IMR-90 (cell line): ENCODE measurements around the gene MARCKS. TPM values are rescaled to one million over a fixed set of nuclear protein-coding genes. Genes with fewer than 3 reads are reported as not detected.
"Not testable (repeated sequence)": the region's sequence is repeated elsewhere in the genome, so short reads cannot be mapped to it uniquely, and the experiment has no call there.

Experiments
- ATAC-seq: fragments of 200-7000 bp; cut with Tn5 transposase; 2 replicates; pipeline ENCODE4 v1.9.1; 2020; ENCODE audit warnings: low read depth, mild to moderate bottlenecking, moderate library complexity
- BruUV-seq: library from RNA; stranded (reverse); fragments of 400-500 nt; replicated peaks from 2 replicates; lab custom pipeline; 2021; lab: Mats Ljungman, UMichigan
- CTCF ChIA-PET: fragments of 300-600 bp; formaldehyde crosslinking; extraction: SDS; loops from one replicate; lab custom pipeline; 2021; ENCODE audit warnings: antibody characterized with exemption; lab: Yijun Ruan, JAX
- POLR2A ChIA-PET: fragments of 300-600 bp; sonication (Branson Sonifier 250); formaldehyde crosslinking; loops from one replicate; lab custom pipeline; 2022; ENCODE audit warnings: antibody characterized with exemption; ENCODE audit not compliant: unreplicated experiment; lab: Charles Lee
- DNase-seq: peaks from one replicate; pipeline ENCODE4 v3.0.0; 2013
- H2AFZ ChIP-seq: replicated peaks from 2 replicates; pipeline ENCODE3; 2013; ENCODE audit warnings: low read length, mild to moderate bottlenecking; ENCODE audit not compliant: poor library complexity
- H2AK5ac ChIP-seq: 2 replicates; pipeline ENCODE4 v1.6.1; 2013; ENCODE audit warnings: low read depth, low read length, inconsistent platforms
- H2AK9ac ChIP-seq: replicated peaks from 2 replicates; pipeline ENCODE3; 2013; ENCODE audit warnings: mild to moderate bottlenecking, low read depth, low read length, moderate library complexity; ENCODE audit not compliant: poor library complexity
- H2BK120ac ChIP-seq: 2 replicates; pipeline ENCODE4 v1.6.1; 2013; ENCODE audit warnings: low read depth, low read length, inconsistent platforms
- H2BK15ac ChIP-seq: 3 replicates; pipeline ENCODE4 v1.6.1; 2013; ENCODE audit warnings: low read depth, low read length, inconsistent platforms
- H2BK20ac ChIP-seq: 2 replicates; pipeline ENCODE4 v1.6.1; 2013; ENCODE audit warnings: low read depth, mild to moderate bottlenecking, inconsistent platforms, low read length, moderate library complexity
- H2BK5ac ChIP-seq: 2 replicates; pipeline ENCODE4 v1.6.1; 2013; ENCODE audit warnings: mild to moderate bottlenecking, low read depth, low read length, inconsistent platforms; ENCODE audit not compliant: poor library complexity, severe bottlenecking
- H3K14ac ChIP-seq: replicated peaks from 2 replicates; pipeline ENCODE4 v1.6.1; 2013; ENCODE audit warnings: low read depth, low read length, inconsistent platforms
- H3K18ac ChIP-seq: 2 replicates; pipeline ENCODE4 v1.6.1; 2013; ENCODE audit warnings: low read depth, low read length, control low read depth
- H3K23ac ChIP-seq: 2 replicates; pipeline ENCODE4 v1.6.1; 2013; ENCODE audit warnings: low read depth, low read length, inconsistent platforms
- H3K27ac ChIP-seq: 2 replicates; pipeline ENCODE4 v1.5.1; 2013; ENCODE audit warnings: mild to moderate bottlenecking, control low read depth, low read length; ENCODE audit not compliant: insufficient read depth
- H3K27me3 ChIP-seq: 2 replicates; pipeline ENCODE4 v1.6.1; 2013; ENCODE audit warnings: low read length; ENCODE audit not compliant: control insufficient read depth, insufficient read depth
- H3K36me3 ChIP-seq: 2 replicates; pipeline ENCODE4 v1.6.1; 2013; ENCODE audit warnings: low read length, mixed read lengths; ENCODE audit not compliant: control insufficient read depth, insufficient read depth
- H3K4ac ChIP-seq: 2 replicates; pipeline ENCODE4 v1.6.1; 2013; ENCODE audit warnings: low read depth, low read length, inconsistent platforms
- H3K4me1 ChIP-seq: 2 replicates; pipeline ENCODE4 v1.6.1; 2013; ENCODE audit warnings: low read length, mixed read lengths; ENCODE audit not compliant: control insufficient read depth, insufficient read depth
- H3K4me2 ChIP-seq: 2 replicates; pipeline ENCODE4 v1.6.1; 2013; ENCODE audit warnings: low read depth, mild to moderate bottlenecking, control low read depth, low read length, moderate library complexity
- H3K4me3 ChIP-seq: 2 replicates; pipeline ENCODE4 v1.5.1; 2013; ENCODE audit warnings: low read depth, mild to moderate bottlenecking, control low read depth, low read length, moderate library complexity; ENCODE audit not compliant: insufficient read depth
- H3K56ac ChIP-seq: 2 replicates; pipeline ENCODE4 v1.6.1; 2013; ENCODE audit warnings: low read length, inconsistent platforms; ENCODE audit not compliant: insufficient read depth; ENCODE audit errors: extremely low read depth
- H3K79me1 ChIP-seq, 2 experiments: 2 replicates each; pipeline ENCODE4 v1.6.1; 2013; ENCODE audit warnings: low read length in 2 of 2, inconsistent platforms in 1 of 2, low read depth in 1 of 2
- H3K9ac ChIP-seq: 2 replicates; pipeline ENCODE4 v1.6.1; 2013; ENCODE audit warnings: low read depth, low read length, control low read depth
- H3K9me1 ChIP-seq: 2 replicates; pipeline ENCODE4 v1.6.1; 2013; ENCODE audit warnings: low read length, inconsistent platforms; ENCODE audit not compliant: insufficient read depth
- H3K9me3 ChIP-seq: 2 replicates; pipeline ENCODE4 v1.6.1; 2013; ENCODE audit warnings: low read length; ENCODE audit not compliant: control insufficient read depth, insufficient read depth
- H4K20me1 ChIP-seq: 2 replicates; pipeline ENCODE4 v1.6.1; 2013; ENCODE audit warnings: low read length, inconsistent platforms; ENCODE audit not compliant: insufficient read depth
- H4K5ac ChIP-seq: 2 replicates; pipeline ENCODE4 v1.6.1; 2013; ENCODE audit warnings: mild to moderate bottlenecking, low read depth, low read length, control low read depth
- H4K8ac ChIP-seq, 2 experiments: 2 replicates each; pipeline ENCODE4 v1.6.1; 2013; ENCODE audit warnings: low read depth in 2 of 2, low read length in 2 of 2, control low read depth in 1 of 2, inconsistent platforms in 1 of 2
- H4K91ac ChIP-seq: 2 replicates; pipeline ENCODE4 v1.6.1; 2013; ENCODE audit warnings: low read depth, low read length, inconsistent platforms; ENCODE audit not compliant: insufficient read depth
- WGBS, 2 experiments: methylation state at CpG; one replicate each; pipeline versions ENCODE4 v1.1.5 to v1.1.7; 2013; ENCODE audit warnings: missing lambda C conversion rate in 2 of 2; ENCODE audit not compliant: insufficient read length in 1 of 2; ENCODE audit errors: extremely low coverage in 2 of 2; 5-methylcytosine and 5-hydroxymethylcytosine counted together
- dilution Hi-C: fragments of 300-500 bp; cut with HindIII; formaldehyde crosslinking; loops from one replicate; pipeline ENCODE4 v1.14.3; 2018; ENCODE audit warnings: low sequenced_read_pairs; ENCODE audit not compliant: unreplicated experiment
- in situ Hi-C: fragments of 300-500 bp; cut with MboI; formaldehyde crosslinking; loops from 3 replicates; pipeline ENCODE4 v1.14.3; 2019; ENCODE audit warnings: low sequenced_read_pairs, inconsistent platforms, mixed read lengths
- intact Hi-C: fragments of 100-400 bp; cut with micrococcal nuclease; formaldehyde crosslinking; loops from 2 replicates; pipeline ENCODE4 v1.10.0; 2022
- polyA plus RNA-seq, 3 experiments: library from polyadenylated mRNA; depleted of rRNA; stranded (reverse); fragments of >200 nt; gene quantifications; 2 replicates each; pipeline ENCODE4 v1.2.3, GENCODE V29; 2012; ENCODE audit warnings: low replicate concordance in 1 of 3
- total RNA-seq: library from RNA; depleted of rRNA; stranded (reverse); fragments of >200 nt; gene quantifications from 2 replicates; pipeline ENCODE4 v1.2.3, GENCODE V29; 2012; rRNA removed

MARCKS gene
- total and polyA plus RNA-seq, 2 of the 4 experiments (the other 2 are of a cell fraction), result 34.5 to 40.7 TPM

DNA sequence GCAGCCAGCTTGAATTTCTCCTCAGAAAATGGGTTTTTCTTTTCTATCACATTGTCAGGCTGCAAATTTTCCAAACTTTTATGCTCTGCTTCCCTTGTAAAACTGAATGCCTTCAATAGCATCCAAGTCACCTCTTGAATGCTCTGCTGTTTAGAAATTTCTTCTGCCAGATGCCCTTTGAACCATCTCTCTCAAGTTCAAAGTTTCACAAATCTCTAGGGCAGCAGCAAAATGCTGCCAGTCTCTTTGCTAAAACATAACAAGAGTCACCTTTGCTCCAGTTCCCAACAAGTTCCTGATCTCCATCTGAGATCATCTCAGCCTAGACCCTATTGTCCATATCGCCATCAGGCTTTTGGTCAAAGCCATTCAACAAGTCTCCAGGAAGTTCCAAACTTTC lies 53.1 kb downstream of the MARCKS start:
- H2AFZ ChIP-seq, H3K36me3 ChIP-seq, POLR2A ChIA-PET, intact Hi-C loops, H3K14ac ChIP-seq, H2BK15ac ChIP-seq, H2BK120ac ChIP-seq, H3K56ac ChIP-seq, H4K8ac ChIP-seq, H3K9me3 ChIP-seq, H2BK20ac ChIP-seq, H3K4me2 ChIP-seq, H3K27me3 ChIP-seq, H3K4me3 ChIP-seq, H4K5ac ChIP-seq, ATAC-seq, DNase-seq, H3K18ac ChIP-seq, H3K79me1 ChIP-seq, H2AK9ac ChIP-seq, H3K23ac ChIP-seq, H3K4ac ChIP-seq, H2BK5ac ChIP-seq, H4K91ac ChIP-seq, H3K4me1 ChIP-seq, H3K27ac ChIP-seq, H3K9ac ChIP-seq, dilution Hi-C loops, H4K20me1 ChIP-seq, H3K9me1 ChIP-seq, BruUV-seq, H2AK5ac ChIP-seq: not testable (repeated sequence)
- CTCF ChIA-PET, result interaction anchor here (1.0 kb wide), 1 partner anchor 1127 kb away, joined by 3 read pairs; no protein-coding TSS in a partner anchor
- in situ Hi-C loops, result loop anchor here (25.0 kb wide), 1 partner anchor 1723 kb away; no protein-coding TSS in a partner anchor
- WGBS, 2 experiments, result 100% methylated on average over 1 of the region's 1 CpG; no CpG with 5 or more reads in 1 of the 2 experiments

Other genes with a start within 250 kb of the MARCKS start
- 72.6 and 116 TPM in 2 replicates for gene HDAC2, start 113.8 kb downstream of the MARCKS start, total RNA-seq
- 97.5 and 122 TPM in 2 replicates for gene HDAC2, start 113.8 kb downstream of the MARCKS start, polyA plus RNA-seq (2012; rRNA removed)